ENCODE data around the gene TEX38. TPM values are rescaled to one million over a fixed set of nuclear protein-coding genes. Genes with fewer than 3 reads are reported as not detected.
"Not testable (repeated sequence)": the region's sequence is repeated elsewhere in the genome, so short reads cannot be mapped to it uniquely, and the experiment has no call there.

TEX38 gene
- polyA plus RNA-seq, 3 donors, result not detected

DNA sequence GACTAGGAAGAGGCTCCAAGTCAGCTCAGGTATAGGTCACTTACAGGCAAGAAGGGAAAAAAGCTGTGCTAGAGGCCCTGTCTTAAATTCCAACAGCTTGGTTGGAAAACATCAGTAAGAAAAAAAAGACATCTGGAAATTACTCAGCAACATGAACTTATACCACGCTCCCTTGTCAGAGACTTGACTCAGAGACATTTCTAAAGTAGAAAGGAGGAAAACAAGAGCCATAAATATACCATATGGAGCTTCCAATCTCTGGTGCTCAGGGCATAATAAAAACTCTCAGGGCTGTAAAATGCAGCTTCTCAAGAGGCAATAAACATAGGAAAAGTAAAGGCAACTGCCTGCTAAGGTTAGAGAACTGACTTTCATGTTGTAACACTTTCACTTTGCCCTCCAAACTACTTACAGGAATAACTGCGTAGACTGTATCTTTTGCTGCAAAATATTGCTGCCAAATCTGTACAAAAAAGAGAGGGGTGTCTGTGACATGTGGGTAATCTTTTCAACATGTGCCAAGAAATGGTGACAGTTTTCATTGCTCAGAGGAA lies 18.2 kb upstream of the TEX38 start:
- H3K27ac ChIP-seq (ENCODE audit: low read depth, low read length), result no peak overlapping the region
- WGBS, 3 donors, result 78 to 87% (median 86%) methylated on average over 2 of the region's 2 CpGs

DNA sequence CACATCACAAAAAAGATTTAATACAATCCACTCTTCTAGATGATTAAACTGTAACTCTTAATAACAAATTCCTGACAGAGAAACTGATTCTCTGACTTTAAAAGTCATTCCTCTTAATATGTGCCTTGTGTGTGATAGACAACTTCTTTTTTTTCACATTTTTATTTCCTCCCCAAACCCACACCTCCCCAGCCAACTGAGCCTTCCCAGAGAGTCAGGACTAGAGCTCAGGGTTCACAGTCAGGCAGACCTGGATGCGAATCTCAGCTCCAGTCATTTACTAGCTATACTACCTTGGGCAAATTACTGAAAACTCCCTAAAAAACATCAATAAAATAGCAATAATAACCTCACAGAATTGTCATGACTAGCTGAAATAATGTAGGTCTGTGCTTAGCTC lies 17.6 kb upstream of the TEX38 start:
- no peak overlapping the region for H3K27ac ChIP-seq (ENCODE audit: low read depth, low read length)
- 97 to 100% (median 100%) methylated on average over 1 of the region's 1 CpG for WGBS, 3 donors

DNA sequence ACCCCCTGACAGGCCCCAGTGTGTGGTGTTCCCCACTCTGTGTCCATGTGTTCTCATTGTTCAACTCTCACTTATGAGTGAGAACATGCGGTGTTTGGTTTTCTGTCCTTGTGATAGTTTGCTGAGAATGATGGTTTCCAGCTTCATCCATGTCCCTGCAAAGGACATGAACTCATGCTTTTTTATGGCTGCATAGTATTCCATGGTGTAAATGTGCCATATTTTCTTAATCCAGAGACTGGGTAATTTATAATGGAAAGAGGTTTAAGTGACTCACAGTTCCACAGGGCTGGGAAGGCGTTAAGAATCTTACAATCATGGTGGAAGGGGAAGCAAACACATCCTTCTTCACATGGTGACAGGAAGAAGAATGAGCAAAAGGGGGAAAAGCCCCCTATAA lies 17.0 kb upstream of the TEX38 start:
- not testable (repeated sequence) for H3K27ac ChIP-seq (ENCODE audit: low read depth, low read length)
- 98 to 100% (median 98%) methylated on average over 2 of the region's 2 CpGs for WGBS, 3 donors

DNA sequence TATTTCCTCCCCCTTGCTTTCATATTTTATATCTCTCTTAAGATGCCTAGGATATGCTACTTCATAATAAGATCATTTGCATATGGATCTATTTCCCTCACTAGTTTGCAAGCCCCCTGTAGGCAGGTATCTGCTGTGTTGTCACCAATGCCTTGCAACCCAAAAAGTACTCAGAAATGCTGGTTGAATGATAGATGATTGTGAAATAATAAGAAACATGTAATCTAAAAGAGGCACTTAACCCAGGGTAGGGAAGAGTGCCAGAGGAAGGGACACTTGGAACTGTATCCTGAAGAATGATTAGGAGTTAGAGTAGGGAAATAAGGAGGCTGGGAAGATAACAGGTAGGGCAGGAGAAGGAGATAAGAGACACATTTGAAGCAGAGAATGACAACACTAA lies 15.8 kb upstream of the TEX38 start:
- no peak overlapping the region for H3K27ac ChIP-seq (ENCODE audit: low read depth, low read length)

DNA sequence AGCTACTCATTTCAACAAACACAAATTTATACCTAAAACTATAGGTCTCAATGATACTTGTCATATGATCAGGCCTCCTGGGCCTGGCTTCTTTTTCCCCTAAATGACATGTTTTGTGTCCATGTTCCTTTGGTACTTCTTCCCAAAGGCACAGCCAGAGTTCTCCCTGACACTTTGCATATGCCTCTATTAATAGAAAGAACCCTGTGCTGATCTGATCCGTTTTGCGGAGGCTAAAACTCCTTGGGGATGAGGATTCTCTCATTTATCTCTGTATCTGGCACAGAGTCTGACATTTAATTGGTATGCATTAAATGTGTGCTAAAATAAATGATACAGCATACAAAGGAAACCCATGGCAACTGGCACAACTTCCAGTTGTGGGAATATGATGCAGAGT lies 15.0 kb upstream of the TEX38 start:
- 54 to 75% (median 66%) methylated on average over 2 of the region's 2 CpGs for WGBS, 3 donors
- no peak overlapping the region for H3K27ac ChIP-seq (ENCODE audit: low read depth, low read length)

DNA sequence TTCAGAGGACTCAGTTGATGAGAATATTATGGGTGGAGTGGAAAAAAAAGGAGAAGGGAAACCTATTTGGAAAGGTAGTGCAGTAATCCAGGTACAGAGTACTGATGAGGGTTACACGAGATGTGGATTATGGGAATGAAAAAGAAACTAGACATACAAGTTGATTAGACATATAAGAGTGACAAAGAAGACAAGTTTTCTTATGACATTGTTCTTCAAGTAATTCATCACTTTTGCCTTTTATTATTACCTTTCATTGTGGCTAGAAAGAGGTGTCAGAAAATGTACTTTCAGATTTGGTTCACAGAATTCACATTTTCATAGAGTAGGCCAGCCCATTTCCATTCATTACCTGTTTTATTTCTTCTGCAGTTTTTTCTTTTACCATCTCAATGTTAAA lies 13.9 kb upstream of the TEX38 start:
- no peak overlapping the region for H3K27ac ChIP-seq (ENCODE audit: low read depth, low read length)
- 55 to 95% (median 92%) methylated on average over 1 of the region's 1 CpG for WGBS, 3 donors

DNA sequence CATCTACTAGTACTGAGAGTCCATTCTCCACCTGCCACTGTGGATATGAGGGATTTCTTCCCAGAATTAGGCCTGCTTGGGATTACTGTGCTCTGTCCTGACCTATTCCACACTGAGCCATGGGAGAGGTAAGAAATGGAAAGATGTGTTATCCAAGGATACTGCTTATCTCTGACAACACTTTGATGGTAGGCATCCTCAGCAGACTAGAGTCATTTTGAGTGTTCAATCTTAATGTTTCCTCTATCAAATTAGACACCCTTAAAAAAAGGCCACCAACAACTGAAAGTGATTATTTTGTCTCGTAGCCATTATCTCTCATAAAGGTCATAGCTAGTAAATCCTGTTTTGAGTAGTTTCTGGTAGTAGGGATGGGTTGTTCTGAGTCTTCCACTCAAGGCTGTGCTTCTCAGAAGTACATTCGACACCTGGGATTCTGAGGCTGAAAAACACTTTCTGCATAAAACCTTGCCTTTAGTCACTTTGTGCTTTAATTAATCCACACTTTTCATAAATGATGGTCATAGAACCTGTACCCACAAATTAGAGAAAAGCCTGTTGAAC lies 12.3 kb upstream of the TEX38 start:
- 80 to 91% (median 81%) methylated on average over 2 of the region's 2 CpGs for WGBS, 3 donors
- no peak overlapping the region for H3K27ac ChIP-seq (ENCODE audit: low read depth, low read length)

DNA sequence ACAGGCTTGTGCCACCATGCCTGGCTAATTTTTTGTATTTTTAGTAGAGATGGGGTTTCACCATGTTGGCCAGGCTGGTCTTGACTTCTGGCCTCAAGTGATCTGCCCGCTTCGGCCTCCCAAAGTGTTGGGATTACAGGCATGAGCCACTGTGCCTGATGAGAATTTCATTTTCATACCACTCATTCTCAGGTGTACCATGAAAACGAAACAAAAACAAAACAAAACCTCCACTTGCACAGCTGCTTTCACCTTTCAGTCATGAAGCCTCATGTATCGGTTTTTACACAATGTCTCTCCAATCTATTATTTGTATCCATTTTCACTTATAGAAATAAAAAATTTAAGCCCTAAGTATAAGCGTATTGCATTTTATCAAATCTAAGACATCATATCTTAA lies 11.5 kb upstream of the TEX38 start:
- WGBS, 3 donors, result 93 to 99% (median 97%) methylated on average over 5 of the region's 5 CpGs
- H3K27ac ChIP-seq (ENCODE audit: low read depth, low read length), result not testable (repeated sequence)

DNA sequence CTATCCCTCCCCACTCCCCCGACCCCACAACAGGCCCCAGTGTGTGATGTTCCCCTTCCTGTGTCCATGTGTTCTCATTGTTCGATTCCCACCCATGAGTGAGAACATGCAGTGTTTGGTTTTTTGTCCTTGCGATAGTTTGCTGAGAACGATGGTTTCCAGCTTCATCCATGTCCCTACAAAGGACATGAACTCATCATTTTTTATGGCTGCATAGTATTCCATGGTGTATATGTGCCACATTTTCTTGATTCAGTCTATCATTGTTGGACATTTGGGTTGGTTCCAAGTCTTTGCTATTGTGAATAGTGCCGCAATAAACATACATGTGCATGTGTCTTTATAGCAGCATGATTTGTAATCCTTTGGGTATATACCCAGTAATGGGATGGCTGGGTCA lies 8.7 kb upstream of the TEX38 start:
- H3K27ac ChIP-seq (ENCODE audit: low read depth, low read length), result not testable (repeated sequence)
- 93 to 97% (median 95%) methylated on average over 2 to 4 of the region's 5 CpGs for WGBS, 3 donors

DNA sequence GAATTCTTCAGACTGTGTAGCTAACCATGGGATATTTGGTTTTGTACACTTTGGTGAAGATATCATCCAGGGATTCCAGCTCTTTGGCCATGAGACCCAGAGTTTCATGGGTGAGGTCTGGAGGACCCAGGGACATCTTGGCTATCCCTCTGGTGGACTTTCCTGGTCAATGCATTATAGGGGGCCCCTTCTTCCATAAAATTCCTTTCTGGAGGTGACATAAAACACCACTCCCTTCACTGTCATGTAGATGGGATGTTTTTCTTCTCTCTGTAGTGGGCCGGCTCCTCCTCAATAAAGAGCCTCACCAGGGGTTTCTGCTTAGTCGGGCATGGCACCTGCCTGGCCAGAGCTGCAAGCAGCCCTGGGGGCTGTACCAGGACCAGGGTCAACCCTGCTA lies 5.7 kb upstream of the TEX38 start:
- no peak overlapping the region for H3K27ac ChIP-seq (ENCODE audit: low read depth, low read length)
- WGBS, 3 donors, result 64 to 95% (median 87%) methylated on average over 2 of the region's 2 CpGs

DNA sequence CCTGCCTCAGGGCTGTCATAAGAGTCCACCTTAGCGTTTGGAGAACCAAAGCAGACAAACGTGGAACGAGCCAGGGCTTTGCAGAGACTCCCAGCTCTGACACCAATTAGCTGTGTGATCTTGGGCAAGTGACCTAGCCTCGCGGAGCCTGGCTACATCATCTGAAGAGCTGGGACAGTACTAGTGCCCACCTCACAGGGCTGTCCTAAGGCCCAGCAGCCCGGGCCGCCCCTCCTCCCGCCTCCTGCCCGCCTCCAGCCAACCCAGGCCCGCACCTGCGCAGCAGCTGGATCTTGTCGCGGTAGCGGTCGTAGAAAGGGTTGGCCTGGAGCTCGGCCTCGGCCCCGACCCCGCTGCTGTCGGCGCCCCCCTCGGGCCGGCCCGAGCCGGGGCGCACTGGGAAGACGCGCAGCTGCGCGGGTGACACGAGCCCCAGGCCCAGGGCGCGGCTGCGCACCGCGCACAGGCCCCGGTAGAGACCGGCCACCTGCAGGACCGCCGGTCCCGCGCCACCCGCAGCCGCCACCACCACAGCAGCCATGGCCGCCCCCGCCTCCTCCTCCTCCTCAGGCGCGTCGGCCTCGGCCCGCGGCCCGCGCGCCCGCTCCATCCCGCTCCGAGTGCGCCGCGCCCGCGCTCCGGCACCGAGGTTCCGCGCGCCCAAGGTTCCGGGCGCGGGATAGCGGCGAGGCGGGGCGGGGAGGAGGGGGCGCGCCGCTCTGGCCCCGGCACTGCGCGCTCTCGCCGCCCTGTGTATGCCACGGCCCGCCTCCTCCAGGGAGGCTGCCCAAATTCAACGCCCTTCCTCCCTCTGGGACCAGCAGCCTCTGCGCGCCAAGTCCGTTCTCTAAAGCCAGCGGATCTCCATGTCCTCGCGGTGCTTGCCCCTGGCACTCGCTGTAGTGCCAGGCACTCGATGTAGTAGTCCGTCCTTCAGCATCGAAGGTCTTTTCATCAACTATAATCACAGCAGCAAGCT lies 3.6 kb upstream of the TEX38 start, which contains the start of gene ATPAF1:
Gene ATPAF1 (minus strand): TSS at position 583 of the 979 bp plus-strand sequence. CDS start 42 bp downstream, at position 541.
- WGBS, 3 donors, result 0 to 1% (median 1%) methylated on average over 64 to 94 of the region's 96 CpGs
- H3K27ac ChIP-seq (ENCODE audit: low read depth, low read length), result peak within 1 kb of the TSS; percentile 17

DNA sequence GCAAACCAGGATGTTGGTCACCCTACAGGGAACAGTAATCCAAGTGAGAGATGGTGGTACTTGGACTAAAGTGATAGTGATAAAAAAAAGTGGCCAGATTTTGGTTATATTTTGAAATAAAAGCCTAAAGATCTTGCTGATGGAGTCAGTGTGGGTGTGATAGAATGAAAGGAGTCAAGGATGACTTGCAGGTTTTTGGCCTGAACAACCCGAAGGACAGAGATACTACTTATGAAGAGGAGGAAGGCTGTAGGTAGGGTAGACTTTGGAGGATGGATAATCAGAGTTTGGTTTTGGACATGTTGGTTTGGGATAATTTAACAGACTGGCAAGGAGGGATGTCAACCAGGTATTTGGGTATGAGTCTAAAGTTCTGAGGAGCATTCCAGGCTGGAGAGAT lies 1.5 kb upstream of the TEX38 start:
- WGBS, 3 donors, result 76 to 87% (median 79%) methylated on average over 1 of the region's 1 CpG
- no peak overlapping the region for H3K27ac ChIP-seq (ENCODE audit: low read depth, low read length)

DNA sequence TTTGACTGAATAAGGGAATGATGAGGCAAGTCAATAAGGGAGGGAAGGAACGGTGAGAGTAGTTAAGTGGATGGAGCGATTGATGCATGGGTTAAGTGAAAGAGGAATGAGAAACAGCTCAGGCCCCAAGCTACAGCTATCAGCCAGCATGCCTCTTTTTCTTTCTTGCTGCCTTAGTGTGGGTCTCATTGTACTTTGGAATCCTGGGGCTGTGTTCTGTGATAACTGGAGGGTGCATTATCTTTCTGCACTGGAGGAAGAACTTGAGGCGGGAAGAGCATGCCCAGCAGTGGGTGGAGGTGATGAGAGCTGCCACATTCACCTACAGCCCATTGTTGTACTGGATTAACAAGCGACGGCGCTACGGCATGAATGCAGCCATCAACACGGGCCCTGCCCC lies 1.0 kb downstream of the TEX38 start:
- no peak overlapping the region for H3K27ac ChIP-seq (ENCODE audit: low read depth, low read length)
- WGBS, 3 donors, result 73 to 78% (median 75%) methylated on average over 8 of the region's 8 CpGs

DNA sequence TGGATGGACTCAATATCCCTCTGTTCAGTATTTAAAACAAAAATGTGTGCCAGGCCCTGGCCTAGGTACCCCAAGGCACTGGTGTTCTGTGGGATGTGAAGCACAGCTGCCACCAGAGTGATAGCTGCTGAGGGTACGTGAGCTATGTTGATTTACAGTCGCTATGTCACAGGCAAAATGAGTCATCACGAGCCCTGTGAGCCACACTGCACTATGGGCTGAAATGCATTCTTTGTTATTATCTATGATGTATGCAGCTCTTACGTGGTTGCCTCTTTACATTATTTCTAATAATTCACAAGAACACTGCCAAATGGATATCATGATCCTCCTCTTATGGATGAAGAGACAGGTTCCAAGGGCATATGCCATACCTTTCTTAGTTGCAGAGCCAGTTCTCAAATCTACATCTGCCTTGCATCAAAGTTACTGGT lies 2.1 kb downstream of the TEX38 start:
- WGBS, 3 donors, result 58 to 85% (median 79%) methylated on average over 3 to 4 of the region's 4 CpGs

DNA sequence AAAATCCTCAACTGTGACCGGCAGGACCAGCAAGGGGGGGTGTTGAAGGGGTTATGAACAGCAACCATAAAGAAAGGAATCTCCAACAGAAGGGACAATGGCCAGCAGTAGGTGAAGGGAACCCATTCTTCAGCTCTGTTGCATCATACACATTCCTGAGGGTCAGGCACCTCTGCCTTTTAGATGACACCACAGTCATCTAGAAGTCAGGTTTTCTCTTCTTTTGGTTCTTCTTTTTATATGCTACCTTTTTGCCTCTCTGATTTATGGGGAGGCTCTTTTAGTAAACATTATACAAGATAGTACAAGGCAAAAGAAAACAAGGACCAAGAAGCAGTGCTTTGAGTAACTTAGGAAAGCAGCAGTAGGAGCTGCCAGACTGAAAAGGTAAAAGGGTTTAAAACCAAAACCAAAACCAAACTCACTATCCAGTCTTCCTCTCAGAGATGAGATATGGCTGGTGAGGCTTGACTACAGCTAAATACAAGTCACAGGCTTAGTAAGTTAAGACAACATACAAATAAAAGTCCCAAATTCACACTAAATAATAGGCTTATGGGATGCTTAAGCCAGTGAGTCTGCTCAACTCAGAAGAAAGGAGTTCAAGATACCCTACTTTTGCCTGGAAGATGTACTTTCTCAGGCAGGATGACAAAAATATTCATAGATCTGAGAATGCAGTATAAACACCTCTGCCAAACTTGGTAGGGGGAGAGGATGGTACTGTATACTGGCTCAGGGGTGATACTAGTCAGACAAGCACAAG lies 4.1 kb downstream of the TEX38 start:
- WGBS, 3 donors, result 91 to 100% (median 96%) methylated on average over 1 of the region's 1 CpG
- no peak overlapping the region for H3K27ac ChIP-seq (ENCODE audit: low read depth, low read length)

More for the DNA sequence above, 2.1 kb downstream of the TEX38 start:
- H3K27ac ChIP-seq (ENCODE audit: low read depth, low read length), result no peak overlapping the region

DNA sequence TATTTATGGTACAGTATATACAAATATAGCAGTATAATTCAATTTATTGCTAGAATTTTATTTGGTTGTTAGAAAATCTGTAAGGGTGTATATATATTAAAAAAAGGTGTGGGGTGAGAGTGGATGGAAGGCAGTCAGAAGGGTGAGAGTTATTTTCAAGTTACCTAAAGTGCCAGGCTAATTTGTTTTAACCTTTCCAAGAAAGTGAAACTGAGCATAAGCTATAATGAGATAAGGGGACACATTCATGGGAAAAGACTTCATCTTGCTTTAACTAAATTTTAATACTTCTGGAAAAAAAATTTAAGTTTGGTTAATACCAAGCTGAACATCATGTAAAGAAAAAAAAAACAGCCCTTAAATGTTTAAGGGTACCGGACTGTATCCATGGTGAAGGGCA lies 4.9 kb downstream of the TEX38 start:
- 88 to 92% (median 91%) methylated on average over 1 of the region's 1 CpG for WGBS, 3 donors
- H3K27ac ChIP-seq (ENCODE audit: low read depth, low read length), result no peak overlapping the region

DNA sequence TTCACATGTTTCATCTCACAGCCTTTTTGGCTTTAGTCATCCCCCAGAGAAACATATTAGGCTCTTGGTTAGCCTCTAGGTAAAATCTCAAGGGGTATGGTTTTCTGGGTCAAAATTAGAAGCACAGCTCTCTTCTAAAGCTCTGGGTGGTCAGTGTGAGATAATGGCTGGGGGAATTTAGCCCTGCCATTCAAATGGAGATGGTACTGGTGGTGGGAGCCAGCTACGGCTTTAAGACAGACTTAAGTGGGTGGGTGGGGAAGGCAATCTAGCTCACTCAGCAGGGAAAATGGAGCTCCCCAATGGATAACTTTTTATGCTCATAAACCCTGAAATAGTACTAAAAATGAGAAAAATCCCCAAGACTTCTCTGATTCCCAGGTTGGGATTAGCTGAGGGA lies 5.7 kb downstream of the TEX38 start:
- H3K27ac ChIP-seq (ENCODE audit: low read depth, low read length), result no peak overlapping the region

DNA sequence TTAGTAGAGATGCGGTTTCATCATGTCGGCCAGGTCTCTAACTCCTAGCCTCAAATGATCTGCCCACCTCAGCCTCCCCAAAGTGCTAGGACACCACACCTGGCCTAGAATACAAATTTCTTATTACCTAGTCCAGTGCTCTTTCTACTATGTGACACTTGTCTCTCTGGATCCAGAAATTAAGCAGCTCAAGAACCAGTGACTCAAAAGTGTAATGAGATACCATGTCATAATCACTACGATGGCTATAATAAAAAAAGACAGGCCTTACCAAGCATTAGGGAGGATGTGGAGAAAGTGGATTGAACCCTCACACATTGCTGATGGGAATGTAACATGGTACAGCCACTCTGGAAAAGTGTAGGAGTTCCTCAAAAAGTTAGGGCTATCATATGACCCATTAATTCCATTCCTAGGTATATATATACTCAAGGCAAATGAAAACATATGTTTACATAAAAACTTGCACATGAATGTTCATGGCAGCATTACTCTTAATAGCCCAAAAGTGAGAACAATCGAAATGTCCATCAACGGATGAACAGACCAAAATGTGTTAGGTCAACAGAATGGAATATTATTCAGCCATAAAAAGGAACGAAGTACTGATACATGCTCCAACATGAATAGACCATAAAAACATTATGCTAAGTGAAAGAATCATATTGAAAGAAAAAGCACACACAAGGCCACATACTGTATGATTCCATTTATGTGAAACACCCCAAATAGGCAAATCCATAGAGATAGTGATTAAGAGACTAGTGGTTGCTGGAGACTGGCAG lies 8.3 kb downstream of the TEX38 start:
- 96 to 99% (median 97%) methylated on average over 6 of the region's 6 CpGs for WGBS, 3 donors
- no peak overlapping the region for H3K27ac ChIP-seq (ENCODE audit: low read depth, low read length)

More for the DNA sequence above, 5.7 kb downstream of the TEX38 start:
- 97 to 100% (median 100%) methylated on average over 1 of the region's 1 CpG for WGBS, 3 donors
